Nephron progenitor cell (in vitro differentiated cells): Measurements from ENCODE around the gene NRAP.

Experiments used
- DNase-seq: peaks from one replicate; pipeline ENCODE4 v3.0.0; 2021
- H3K27ac Mint-ChIP-seq: 2 replicates; pipeline ENCODE4 v1.8.0; 2021; ENCODE audit warnings: mild to moderate bottlenecking, moderate library complexity, mixed read lengths
- H3K27me3 Mint-ChIP-seq: 2 replicates; pipeline ENCODE4 v1.8.0; 2021; ENCODE audit warnings: mild to moderate bottlenecking, low read depth, mixed read lengths; ENCODE audit not compliant: poor library complexity
- H3K36me3 Mint-ChIP-seq: 2 replicates; pipeline ENCODE4 v1.8.0; 2021; ENCODE audit warnings: low read depth, mixed read lengths
- H3K4me1 Mint-ChIP-seq: 2 replicates; pipeline ENCODE4 v1.8.0; 2021; ENCODE audit warnings: mixed read lengths
- H3K4me3 Mint-ChIP-seq: 2 replicates; pipeline ENCODE4 v1.8.0; 2021; ENCODE audit warnings: mild to moderate bottlenecking, moderate library complexity, mixed read lengths
- H3K9me3 Mint-ChIP-seq: 2 replicates; pipeline ENCODE4 v1.8.0; 2021; ENCODE audit warnings: mild to moderate bottlenecking, moderate library complexity, mixed read lengths
- TF ChIP-seq, protein P1 (sequence below): fragments of 200-600 bp; sonication (generic); IDR thresholded peaks from 2 replicates; pipeline ENCODE4 v1.5.0; 2021; ENCODE audit warnings: antibody characterized with exemption

The NRAP gene

GRCh38 chr10:113644185-113645120 lies 19.4 kb downstream of the NRAP start:
- TF ChIP-seq, protein P1, sequence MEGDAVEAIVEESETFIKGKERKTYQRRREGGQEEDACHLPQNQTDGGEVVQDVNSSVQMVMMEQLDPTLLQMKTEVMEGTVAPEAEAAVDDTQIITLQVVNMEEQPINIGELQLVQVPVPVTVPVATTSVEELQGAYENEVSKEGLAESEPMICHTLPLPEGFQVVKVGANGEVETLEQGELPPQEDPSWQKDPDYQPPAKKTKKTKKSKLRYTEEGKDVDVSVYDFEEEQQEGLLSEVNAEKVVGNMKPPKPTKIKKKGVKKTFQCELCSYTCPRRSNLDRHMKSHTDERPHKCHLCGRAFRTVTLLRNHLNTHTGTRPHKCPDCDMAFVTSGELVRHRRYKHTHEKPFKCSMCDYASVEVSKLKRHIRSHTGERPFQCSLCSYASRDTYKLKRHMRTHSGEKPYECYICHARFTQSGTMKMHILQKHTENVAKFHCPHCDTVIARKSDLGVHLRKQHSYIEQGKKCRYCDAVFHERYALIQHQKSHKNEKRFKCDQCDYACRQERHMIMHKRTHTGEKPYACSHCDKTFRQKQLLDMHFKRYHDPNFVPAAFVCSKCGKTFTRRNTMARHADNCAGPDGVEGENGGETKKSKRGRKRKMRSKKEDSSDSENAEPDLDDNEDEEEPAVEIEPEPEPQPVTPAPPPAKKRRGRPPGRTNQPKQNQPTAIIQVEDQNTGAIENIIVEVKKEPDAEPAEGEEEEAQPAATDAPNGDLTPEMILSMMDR, result no peak
- Mint-ChIP-seq H3K4me3 (no peak overlapping the region), H3K27ac (no peak overlapping the region), H3K9me3 (no peaks in the 10 kb centered on the region), H3K4me1 (peaks cover 43% of the 10 kb centered on the region), H3K27me3 (no peaks in the 10 kb centered on the region), H3K36me3 (no peaks in the 10 kb centered on the region)
- DNase-seq, result no peak

DNA sequence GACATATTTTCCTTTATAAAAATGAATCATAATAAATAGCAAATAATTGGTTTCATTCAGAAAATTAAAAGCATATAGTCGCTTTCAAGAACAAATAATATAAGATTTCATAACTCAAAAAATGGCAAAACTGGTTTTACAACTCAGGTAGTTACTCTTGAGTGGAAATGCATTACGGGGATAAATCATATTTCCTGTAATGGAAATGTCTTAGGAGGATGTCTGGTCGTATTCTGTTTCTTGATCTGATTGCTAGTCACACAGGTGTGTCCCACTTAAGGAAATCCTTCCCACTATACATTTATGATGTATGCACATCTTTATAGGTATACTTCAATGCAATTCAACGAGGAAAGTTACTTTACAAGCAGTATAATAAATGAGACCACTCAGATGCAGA lies 20.7 kb downstream of the NRAP start:
- TF ChIP-seq, protein P1, result no peak
- H3K36me3 Mint-ChIP-seq, result no peaks in the 10 kb centered on the region
- no peak overlapping the region for H3K4me3 Mint-ChIP-seq
- H3K9me3 Mint-ChIP-seq, result no peaks in the 10 kb centered on the region
- peaks cover 37% of the 10 kb centered on the region for H3K4me1 Mint-ChIP-seq
- H3K27me3 Mint-ChIP-seq, result no peaks in the 10 kb centered on the region
- no peak for DNase-seq
- no peak overlapping the region for H3K27ac Mint-ChIP-seq

DNA sequence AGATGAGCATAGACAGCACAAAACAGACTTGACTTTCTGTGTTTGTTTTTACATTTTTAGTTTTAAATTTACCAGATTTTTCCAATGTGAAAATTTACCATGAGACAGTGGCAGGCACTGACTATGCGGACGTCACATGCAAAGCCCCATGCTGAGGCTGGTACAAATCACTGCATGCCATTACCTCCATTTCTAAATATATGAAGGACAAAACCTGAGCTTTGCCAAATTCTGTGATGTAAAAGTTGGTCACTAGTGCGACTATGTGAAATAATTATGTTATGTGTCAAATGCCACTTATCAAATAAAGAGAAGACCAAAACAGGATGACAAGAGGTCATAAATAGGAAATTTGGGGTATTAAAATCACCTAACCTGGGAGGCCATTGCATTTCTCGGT lies 22.1 kb downstream of the NRAP start:
- TF ChIP-seq, protein P1, result no peak
- Mint-ChIP-seq H3K4me1 (peaks cover 25% of the 10 kb centered on the region), H3K36me3 (no peaks in the 10 kb centered on the region), H3K27ac (no peak overlapping the region), H3K9me3 (no peaks in the 10 kb centered on the region), H3K27me3 (no peaks in the 10 kb centered on the region), H3K4me3 (no peak overlapping the region)
- DNase-seq, result no peak

GRCh38 chr10:113639966-113640365 lies 23.9 kb downstream of the NRAP start:
- no peak for DNase-seq
- peaks cover 8% of the 10 kb centered on the region for H3K27me3 Mint-ChIP-seq
- H3K27ac Mint-ChIP-seq, result no peak overlapping the region
- TF ChIP-seq, protein P1, result no peak
- H3K4me1 Mint-ChIP-seq, result peaks cover 13% of the 10 kb centered on the region
- no peaks in the 10 kb centered on the region for H3K36me3 Mint-ChIP-seq
- H3K4me3 Mint-ChIP-seq, result no peak overlapping the region
- H3K9me3 Mint-ChIP-seq, result peaks cover 2% of the 10 kb centered on the region

DNA sequence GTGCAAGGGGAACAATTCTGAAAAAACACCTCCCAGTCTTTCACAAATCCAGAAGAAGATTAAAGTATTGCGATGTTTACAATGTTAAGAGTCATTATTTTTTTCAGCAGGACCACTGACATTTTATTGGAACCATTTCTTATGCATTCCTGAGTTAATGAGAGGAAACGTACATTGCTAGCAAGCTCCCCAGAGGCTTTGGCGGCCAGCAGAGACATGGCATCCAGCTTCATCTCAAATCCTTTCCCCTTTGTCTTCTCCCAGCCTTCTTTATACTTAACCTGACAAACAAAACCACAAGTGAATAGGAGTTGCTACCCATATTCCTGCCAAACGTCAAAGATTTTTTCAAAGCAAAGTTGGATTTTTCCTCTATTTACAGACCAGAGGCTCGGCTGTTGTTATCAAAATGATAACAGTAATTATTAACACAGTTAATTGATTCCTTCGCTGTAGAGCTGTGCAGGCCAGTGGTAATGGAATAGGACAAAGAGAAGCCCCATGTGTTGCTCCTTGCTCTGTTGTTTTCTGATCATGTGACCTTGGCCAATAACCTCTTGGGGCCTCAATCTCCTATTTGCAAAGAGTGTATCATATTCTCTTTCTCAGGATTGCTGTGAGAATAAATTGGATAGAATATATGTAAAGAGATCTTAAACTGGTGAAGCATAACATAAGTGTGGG lies 32.0 kb downstream of the NRAP start:
- H3K4me1 Mint-ChIP-seq, result peaks cover 8% of the 10 kb centered on the region
- TF ChIP-seq, protein P1, result no peak
- H3K27me3 Mint-ChIP-seq, result peaks cover 14% of the 10 kb centered on the region
- H3K36me3 Mint-ChIP-seq, result no peaks in the 10 kb centered on the region
- no peak overlapping the region for H3K27ac Mint-ChIP-seq
- DNase-seq, result no peak
- no peak overlapping the region for H3K4me3 Mint-ChIP-seq
- H3K9me3 Mint-ChIP-seq, result peaks cover 9% of the 10 kb centered on the region
